Esophagus muscularis mucosa (tissue), 4 donors: Measurements from ENCODE around the gene MRPS24.
"Not testable (repeated sequence)": the region's sequence is repeated elsewhere in the genome, so short reads cannot be mapped to it uniquely, and the experiment has no call there.

Experiments used
- CTCF ChIP-seq, 3 experiments: fragments of 200-600 bp in 2 of 3; fragments of 450-650 bp in 1 of 3; sonication (generic) in 2 of 3; IDR thresholded peaks; one replicate each; pipeline ENCODE4 v1.5.1; 2017 to 2019; ENCODE audit warnings: antibody characterized with exemption in 3 of 3, mild to moderate bottlenecking in 2 of 3, moderate library complexity in 1 of 3
- EP300 ChIP-seq: sonication (generic); formaldehyde crosslinking; IDR thresholded peaks from one replicate; pipeline ENCODE4 v1.6.1; 2017; ENCODE audit warnings: antibody characterized with exemption
- POLR2A ChIP-seq: fragments of 450-650 bp; IDR thresholded peaks from one replicate; pipeline ENCODE4 v1.6.1; 2017; ENCODE audit warnings: antibody characterized with exemption, moderate library complexity, mild to moderate bottlenecking, low read depth
- POLR2AphosphoS5 ChIP-seq, 2 donors: sonication (generic); formaldehyde crosslinking; IDR thresholded peaks; one replicate each; pipeline ENCODE4 v1.6.1; 2017; ENCODE audit warnings: antibody characterized with exemption in 2 of 2

DNA sequence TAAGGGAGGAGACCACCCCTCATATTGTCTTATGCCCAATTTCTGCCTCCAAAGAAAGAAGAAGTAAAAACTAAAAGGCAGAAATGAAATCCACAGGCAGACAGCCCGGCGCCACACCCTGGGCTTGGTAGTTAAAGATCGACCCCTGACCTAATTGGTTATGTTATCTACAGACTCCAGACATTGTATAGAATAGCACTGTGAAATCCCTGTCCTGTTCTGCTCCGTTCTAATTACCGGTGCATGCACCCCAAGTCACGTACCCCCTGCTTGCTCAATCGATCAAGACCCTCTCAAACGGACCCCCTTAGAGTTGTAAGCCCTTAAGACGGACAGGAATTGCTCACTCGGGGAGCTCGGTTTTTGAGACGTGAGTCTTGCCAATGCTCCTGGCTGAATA, 44.8 kb downstream of the MRPS24 start:
- not testable (repeated sequence) for TF ChIP-seq CTCF (IDR thresholded peaks at IDR 0.05); POLR2A; EP300; POLR2AphosphoS5 (IDR thresholded peaks at IDR 0.05)
